ENCODE measurements around the gene DHRS2.
A peak's percentile ranks its signal among the peaks of the same experiment; 100 is the strongest.
"Not testable (repeated sequence)": the region's sequence is repeated elsewhere in the genome, so short reads cannot be mapped to it uniquely, and the experiment has no call there.

The DHRS2 gene

DNA sequence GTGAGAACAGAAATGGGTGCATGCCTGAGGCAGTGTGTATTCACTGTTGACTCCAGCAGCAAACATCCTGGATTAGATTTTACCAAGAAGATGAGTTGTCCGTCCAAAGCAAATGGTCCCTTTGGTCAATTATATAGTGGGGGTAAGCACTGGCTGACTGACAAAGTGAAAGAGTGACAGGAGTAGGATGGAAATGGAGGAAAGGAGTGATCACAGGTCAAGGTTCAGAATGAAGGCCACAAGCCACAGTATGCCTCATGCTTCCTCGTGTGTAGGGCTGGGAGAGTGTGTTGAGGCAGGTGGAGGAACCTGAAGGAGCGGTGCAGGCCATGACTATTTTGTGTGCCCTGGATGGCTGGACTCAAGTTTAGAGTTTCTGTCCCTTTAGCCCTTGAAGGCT is 14.3 kb downstream of the DHRS2 start:
- no peak for DNase-seq

DNA sequence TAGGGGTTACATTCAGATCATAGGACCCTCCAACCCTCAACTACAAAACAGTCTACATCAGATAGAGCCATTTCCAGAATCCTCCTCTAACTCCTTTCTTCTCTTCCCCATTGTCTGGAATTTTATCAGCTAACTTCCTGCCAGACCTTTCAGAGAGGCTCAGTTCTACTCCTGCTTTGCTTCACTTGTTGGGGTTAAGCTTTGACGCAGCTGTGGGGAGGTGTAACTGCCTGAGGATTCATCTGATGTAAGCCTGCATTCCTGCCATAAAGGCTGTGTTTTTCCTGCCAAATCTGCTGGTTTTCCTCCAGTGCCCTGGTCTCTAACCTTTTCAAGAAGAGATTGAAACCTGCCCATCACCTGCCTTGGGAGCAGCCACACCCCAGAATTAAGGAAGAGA is 16.9 kb downstream of the DHRS2 start:
- DNase-seq: no peak

- DNase-seq: no peak
These were observed 18.1 kb downstream of the DHRS2 start for GRCh38 chr14:23654231-23654630.

GRCh38 chr14:23657959-23658470 is 21.9 kb downstream of the DHRS2 start:
- no peak for DNase-seq

DNA sequence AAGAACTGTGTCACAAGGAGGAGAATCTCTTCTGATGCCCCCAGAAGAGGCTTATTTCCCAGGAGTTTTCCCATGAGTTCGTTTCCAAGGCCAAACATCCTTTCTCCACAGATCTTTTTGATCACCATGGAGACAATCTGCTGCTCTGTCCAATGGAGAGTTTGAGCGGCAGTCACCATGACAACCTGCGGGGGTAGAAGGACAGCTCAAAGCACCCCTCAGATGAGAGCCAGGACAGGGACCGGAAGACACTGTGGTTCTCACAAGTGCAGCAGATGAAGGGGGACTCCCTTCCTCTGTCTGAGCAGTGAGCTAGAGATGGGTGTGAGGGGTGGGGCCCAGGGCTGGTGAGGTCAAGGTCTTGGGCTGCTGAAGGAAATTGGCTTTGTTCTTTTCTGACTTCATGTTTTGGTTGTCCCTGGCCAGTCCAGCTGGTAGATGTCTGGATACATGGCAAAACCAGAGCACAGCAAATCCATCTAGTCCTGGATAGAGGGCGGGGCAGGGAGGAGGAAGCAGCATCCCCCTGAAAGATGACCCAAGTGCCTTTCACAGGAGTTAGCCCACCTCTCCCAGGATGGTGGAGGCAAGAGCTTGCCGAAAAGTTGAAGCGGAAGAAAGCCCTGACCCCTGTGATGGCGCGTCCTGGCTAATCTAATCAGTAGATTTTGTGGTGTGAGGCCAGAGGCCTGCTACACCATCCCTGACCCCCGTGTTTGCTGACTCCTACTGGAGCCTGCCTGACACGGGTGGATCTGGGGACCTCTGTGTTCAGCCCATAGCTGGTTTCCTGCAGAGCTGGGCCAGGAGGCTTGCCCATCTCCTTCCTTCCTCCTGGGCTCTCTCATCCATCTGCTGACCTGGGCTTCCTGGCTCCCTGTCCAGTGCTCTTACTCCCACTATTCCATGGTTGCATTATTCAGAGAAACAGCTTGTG is 24.4 kb downstream of the DHRS2 start:
- no peak for DNase-seq

- peak; percentile 66 for DNase-seq
These were observed 25.4 kb downstream of the DHRS2 start for GRCh38 chr14:23661542-23661941.

- DNase-seq: no peak
These were observed 27.0 kb downstream of the DHRS2 start for GRCh38 chr14:23663127-23663526.

GRCh38 chr14:23663711-23664110 is 27.5 kb downstream of the DHRS2 start:
- no peak for DNase-seq

GRCh38 chr14:23664207-23664885 is 28.2 kb downstream of the DHRS2 start:
- DNase-seq: no peak

DNA sequence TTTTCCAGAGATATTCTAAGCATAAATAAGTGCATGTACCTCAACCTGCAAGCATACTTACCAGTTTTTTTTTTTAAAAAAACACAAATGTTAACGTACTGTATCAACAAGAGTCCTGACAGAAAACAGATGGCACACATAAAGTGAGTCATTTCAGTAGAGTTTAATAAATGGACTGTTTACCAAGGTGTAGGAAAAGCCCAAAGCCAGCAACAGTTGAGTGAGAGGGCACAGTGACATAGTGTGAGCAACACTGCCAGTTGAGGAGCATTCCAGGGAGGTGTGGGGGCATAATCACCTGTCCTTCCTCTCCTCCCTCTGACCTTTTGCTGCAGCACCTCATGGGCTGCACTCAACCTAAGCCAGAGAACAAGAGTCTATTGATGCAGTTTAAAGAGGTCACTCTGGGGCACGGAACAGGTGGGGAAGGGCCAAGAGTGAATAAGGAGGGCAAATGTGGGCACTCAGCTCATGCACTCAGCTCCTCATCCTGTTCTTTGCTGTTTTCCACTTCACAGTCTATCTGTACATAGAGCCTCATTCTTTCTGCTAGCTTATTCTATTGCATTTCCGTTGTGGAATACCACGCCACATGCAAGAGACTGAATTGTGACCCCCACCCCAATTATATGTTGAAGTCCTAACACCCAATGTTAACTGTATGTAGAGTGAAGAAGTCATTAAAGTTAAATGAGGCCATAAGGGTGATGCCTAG is 29.3 kb downstream of the DHRS2 start:
- DNase-seq: peak; percentile 63

- no peak for DNase-seq
These were observed 31.0 kb downstream of the DHRS2 start for GRCh38 chr14:23667134-23667533.

DNA sequence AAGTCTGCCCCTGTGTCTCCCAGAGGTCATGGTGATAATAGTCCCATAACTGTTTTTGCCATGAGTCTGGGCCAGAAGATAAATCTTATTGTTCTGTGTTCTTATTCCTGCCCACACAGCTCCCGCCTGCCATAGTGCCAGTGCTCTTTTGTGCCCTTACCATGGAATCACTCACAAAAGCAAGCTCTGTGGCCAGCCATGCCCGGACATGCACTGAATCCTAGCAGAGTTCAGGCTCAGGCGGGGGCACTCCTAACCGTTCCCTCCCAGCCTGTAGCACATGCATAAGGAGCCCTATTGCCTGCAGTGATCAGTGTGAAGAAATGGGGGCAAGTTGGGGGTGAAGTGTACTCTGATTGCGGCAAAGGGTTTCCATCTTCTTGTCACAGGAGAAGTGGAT is 33.3 kb downstream of the DHRS2 start:
- DNase-seq: no peak

- no peak for DNase-seq
These were observed 34.3 kb downstream of the DHRS2 start for GRCh38 chr14:23670481-23670880.

GRCh38 chr14:23672200-23672599 is 36.0 kb downstream of the DHRS2 start:
- no peak for DNase-seq

- no peak for DNase-seq
These were observed 39.2 kb downstream of the DHRS2 start for GRCh38 chr14:23675337-23675736.

- no peak for DNase-seq
These were observed 39.7 kb downstream of the DHRS2 start for GRCh38 chr14:23675906-23676305.

DNA sequence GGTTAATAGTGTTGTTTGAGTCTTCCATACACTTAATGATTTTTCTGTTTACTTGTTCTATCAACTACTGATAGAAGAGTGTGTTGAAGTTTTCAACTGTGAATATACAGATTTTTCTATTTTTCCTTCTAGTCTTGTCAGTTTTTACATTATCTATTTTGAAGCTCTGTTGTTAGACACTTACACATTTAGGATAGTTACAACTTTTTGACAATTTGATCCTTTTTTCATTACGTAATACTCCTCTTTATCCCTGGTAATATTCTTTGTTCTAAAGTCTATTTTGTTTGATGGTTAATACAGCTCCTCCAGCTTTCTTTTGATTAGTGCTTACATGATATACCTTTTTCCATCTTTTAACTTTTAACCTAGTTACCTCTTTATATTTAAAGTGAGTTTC is 45.2 kb downstream of the DHRS2 start:
- DNase-seq: no peak

DNA sequence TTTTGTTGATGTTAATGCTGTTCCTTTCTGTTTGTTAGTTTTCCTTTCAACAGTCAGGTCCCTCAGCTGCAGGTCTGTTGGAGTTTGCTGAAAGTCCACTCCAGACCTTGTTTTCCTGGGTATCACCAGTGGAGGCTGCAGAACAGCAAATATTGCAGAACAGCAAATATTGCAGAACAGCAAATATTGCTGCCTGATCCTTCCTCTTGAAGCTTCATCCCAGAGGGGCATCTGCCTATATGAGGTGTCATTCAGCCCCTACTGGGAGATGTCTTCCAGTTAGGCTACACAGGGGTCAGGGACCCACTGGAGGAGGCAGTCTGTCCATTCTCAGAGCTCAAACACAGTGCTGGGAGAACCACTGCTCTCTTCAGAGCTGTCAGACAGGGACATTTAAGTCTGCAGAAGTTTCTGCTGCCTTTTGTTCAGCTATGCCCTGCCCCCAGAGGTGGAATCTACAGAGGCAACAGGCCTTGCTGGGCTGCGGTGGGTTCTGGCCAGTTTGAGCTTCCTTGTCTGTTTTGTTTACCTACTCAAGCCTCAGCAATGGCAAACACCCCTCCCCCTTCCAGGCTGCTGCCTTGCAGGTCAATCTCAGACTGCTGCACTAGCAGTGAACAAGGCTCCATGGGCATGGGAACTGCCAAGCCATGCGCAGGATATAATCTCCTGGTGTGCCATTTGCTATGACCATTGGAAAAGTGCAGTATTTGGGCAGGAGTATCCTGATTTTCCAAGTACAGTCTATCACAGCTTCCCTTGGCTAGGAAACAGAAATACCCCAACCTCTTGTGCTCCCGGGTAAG is 53.7 kb downstream of the DHRS2 start:
- DNase-seq: not testable (repeated sequence)

DNA sequence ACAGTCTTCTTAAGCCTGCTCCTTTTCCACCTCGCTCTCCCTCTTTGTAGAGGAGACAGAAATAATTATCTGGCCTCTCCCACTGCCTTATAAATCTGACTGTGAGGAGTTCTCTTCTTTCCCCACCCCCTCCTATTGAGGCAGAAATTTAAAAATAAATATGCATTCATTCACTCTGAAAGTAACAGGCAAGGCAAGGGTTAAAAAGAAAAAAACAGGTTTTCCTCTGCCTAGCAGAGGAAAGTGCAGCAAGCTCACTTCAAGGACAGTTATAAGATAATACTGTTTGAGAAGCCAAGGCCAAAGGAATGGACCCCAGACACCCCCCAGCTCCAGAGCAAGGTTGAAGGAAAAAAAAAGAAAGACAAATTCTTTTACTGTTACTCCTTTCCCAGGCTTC is 56.3 kb downstream of the DHRS2 start:
- DNase-seq: no peak

GRCh38 chr14:23693252-23693775 is 57.1 kb downstream of the DHRS2 start:
- no peak for DNase-seq

- DNase-seq: peak; percentile 45
These were observed 58.2 kb downstream of the DHRS2 start for GRCh38 chr14:23694085-23694948.
